Measurements from ENCODE around the gene EID2.

The EID2 gene

GRCh38 chr19:39515551-39516191 lies 24.3 kb downstream of the EID2 start:
- Histone ChIP-seq H2BK15ac (ENCODE audit: low read length) (peak overlapping the region; percentile 95), H4K91ac (ENCODE audit: low read depth, low read length, poor library complexity) (no peak overlapping the region), H3K4ac (ENCODE audit: low read length) (no peak overlapping the region), H2BK5ac (ENCODE audit: low read length) (peak overlapping the region; percentile 83), H4K8ac (ENCODE audit: low read depth, low read length) (no peak overlapping the region), H3K79me1 (ENCODE audit: low read depth, low read length) (no peaks in the 10 kb centered on the region), H2BK120ac (ENCODE audit: low read depth, low read length) (peak overlapping the region; percentile 30), H3K18ac (ENCODE audit: low read length) (peak overlapping the region; percentile 93), H3K27me3 (ENCODE audit: control insufficient read depth in 3 of 3, insufficient read depth in 3 of 3, low read depth in 1 of 3, low read length in 3 of 3) (peaks cover 7 to 26% (median 20%) of the 10 kb centered on the region in 3 experiments), H3K4me1 (ENCODE audit: control insufficient read depth in 2 of 2, insufficient read depth in 1 of 2, low read depth in 1 of 2, low read length in 2 of 2) (peaks cover 6 to 8% of the 10 kb centered on the region in 2 donors), H3K23ac (ENCODE audit: low read depth, low read length, poor library complexity) (peak overlapping the region; percentile 69), H3K4me2 (ENCODE audit: insufficient read depth, low read length, poor library complexity, severe bottlenecking) (peak overlapping the region; percentile 89), H2AK5ac (ENCODE audit: low read depth, low read length) (peak overlapping the region; percentile 87), H3K36me3 (replicated peaks in 1 of 2; ENCODE audit: control insufficient read depth in 2 of 2, insufficient read depth in 2 of 2, low read length in 2 of 2) (peaks cover 0 to 3% of the 10 kb centered on the region in 2 donors), H3K14ac (ENCODE audit: low read length) (peak overlapping the region; percentile 92), H2BK12ac (ENCODE audit: low read length) (peak overlapping the region; percentile 65), H3K4me3 (ENCODE audit: low read length in 2 of 2) (peak overlapping the region; percentile 55 to 95), H3K9ac (ENCODE audit: low read depth, low read length, poor library complexity) (peak overlapping the region; percentile 82), H2AFZ (ENCODE audit: low read length) (peak overlapping the region; percentile 91), H3K27ac (replicated peaks; ENCODE audit: low read length) (no peak overlapping the region), H3K9me3 (replicated peaks in 1 of 2; ENCODE audit: control insufficient read depth in 2 of 2, insufficient read depth in 1 of 2, low read depth in 1 of 2, low read length in 2 of 2) (peaks cover 0 to 2% of the 10 kb centered on the region in 2 donors)
- no CpG with 5 or more reads among the region's 44 CpGs for WGBS, 2 donors (ENCODE audit: extremely low coverage in 2 of 2, insufficient read length in 2 of 2, insufficient replicate concordance in 1 of 2)
- DNase-seq (ENCODE audit: low spot score): no peak

GRCh38 chr19:39514840-39515550 lies 25.0 kb downstream of the EID2 start, which contains the start of gene SELENOV:
SELENOV (plus strand) TSS chr19:39515139; CDS start chr19:39515213, 74 bp downstream.
- DNase-seq (ENCODE audit: low spot score): no peak
- Histone ChIP-seq H3K27ac (replicated peaks; ENCODE audit: low read length) (no peak within 1 kb of the TSS), H2BK12ac (ENCODE audit: low read length) (peak within 1 kb of the TSS; percentile 65), H3K4me1 (ENCODE audit: control insufficient read depth in 2 of 2, insufficient read depth in 1 of 2, low read depth in 1 of 2, low read length in 2 of 2) (peaks cover 5 to 8% of the 10 kb centered on the region in 2 donors), H3K23ac (ENCODE audit: low read depth, low read length, poor library complexity) (peak within 1 kb of the TSS; percentile 69), H2BK15ac (ENCODE audit: low read length) (peak within 1 kb of the TSS; percentile 95), H3K36me3 (replicated peaks in 1 of 2; ENCODE audit: control insufficient read depth in 2 of 2, insufficient read depth in 2 of 2, low read length in 2 of 2) (peaks cover 0 to 3% of the 10 kb centered on the region in 2 donors), H4K8ac (ENCODE audit: low read depth, low read length) (no peak within 1 kb of the TSS), H3K9me3 (replicated peaks in 1 of 2; ENCODE audit: control insufficient read depth in 2 of 2, insufficient read depth in 1 of 2, low read depth in 1 of 2, low read length in 2 of 2) (peaks cover 0 to 2% of the 10 kb centered on the region in 2 donors), H3K4ac (ENCODE audit: low read length) (peak within 1 kb of the TSS; percentile 66), H2AK5ac (ENCODE audit: low read depth, low read length) (peak within 1 kb of the TSS; percentile 87), H4K91ac (ENCODE audit: low read depth, low read length, poor library complexity) (no peak within 1 kb of the TSS), H2AFZ (ENCODE audit: low read length) (peak within 1 kb of the TSS; percentile 91), H3K4me3 (ENCODE audit: low read length in 2 of 2) (peak within 1 kb of the TSS; percentile 55 to 95), H2BK120ac (ENCODE audit: low read depth, low read length) (peak within 1 kb of the TSS; percentile 76), H3K4me2 (ENCODE audit: insufficient read depth, low read length, poor library complexity, severe bottlenecking) (peak within 1 kb of the TSS; percentile 89), H3K14ac (ENCODE audit: low read length) (peak within 1 kb of the TSS; percentile 92), H3K18ac (ENCODE audit: low read length) (peak within 1 kb of the TSS; percentile 93), H3K79me1 (ENCODE audit: low read depth, low read length) (no peaks in the 10 kb centered on the region), H2BK5ac (ENCODE audit: low read length) (peak within 1 kb of the TSS; percentile 83), H3K27me3 (ENCODE audit: control insufficient read depth in 3 of 3, insufficient read depth in 3 of 3, low read depth in 1 of 3, low read length in 3 of 3) (peaks cover 7 to 26% (median 20%) of the 10 kb centered on the region in 3 experiments), H3K9ac (ENCODE audit: low read depth, low read length, poor library complexity) (peak within 1 kb of the TSS; percentile 82)
- no CpG with 5 or more reads among the region's 56 CpGs for WGBS, 2 donors (ENCODE audit: extremely low coverage in 2 of 2, insufficient read length in 2 of 2, insufficient replicate concordance in 1 of 2)

DNA sequence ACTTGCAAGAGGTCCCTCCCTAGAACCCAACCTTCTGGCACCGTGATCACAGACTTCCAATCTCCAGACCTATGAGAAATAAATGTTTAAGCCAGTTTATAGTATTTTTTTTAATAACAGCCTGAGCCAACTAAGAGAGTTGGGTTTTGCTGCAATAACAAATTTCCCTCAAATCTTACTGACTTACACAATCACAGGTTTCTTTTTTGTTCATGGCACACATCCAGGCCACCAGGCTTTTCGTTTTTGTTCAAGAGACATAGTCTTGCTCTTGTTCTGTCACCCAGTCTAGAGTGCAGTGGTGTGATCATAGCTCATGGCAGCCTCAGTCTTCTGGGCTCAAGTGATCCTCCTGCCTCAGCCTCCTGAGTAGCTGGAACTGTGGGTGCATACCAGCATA lies 27.0 kb downstream of the EID2 start:
- Histone ChIP-seq H3K27me3 (ENCODE audit: control insufficient read depth in 3 of 3, insufficient read depth in 3 of 3, low read depth in 1 of 3, low read length in 3 of 3) (peaks cover 7 to 34% (median 34%) of the 10 kb centered on the region in 3 experiments), H3K4me2 (ENCODE audit: insufficient read depth, low read length, poor library complexity, severe bottlenecking) (no peak overlapping the region), H3K4me1 (ENCODE audit: control insufficient read depth in 2 of 2, insufficient read depth in 1 of 2, low read depth in 1 of 2, low read length in 2 of 2) (peaks cover 3% of the 10 kb centered on the region in 2 donors), H3K4ac (ENCODE audit: low read length) (no peak overlapping the region), H3K4me3 (ENCODE audit: low read length in 2 of 2) (no peak overlapping the region), H3K27ac (replicated peaks; ENCODE audit: low read length) (no peak overlapping the region), H4K8ac (ENCODE audit: low read depth, low read length) (no peak overlapping the region), H3K9me3 (replicated peaks in 1 of 2; ENCODE audit: control insufficient read depth in 2 of 2, insufficient read depth in 1 of 2, low read depth in 1 of 2, low read length in 2 of 2) (peaks cover 0 to 2% of the 10 kb centered on the region in 2 donors), H2BK120ac (ENCODE audit: low read depth, low read length) (no peak overlapping the region), H3K79me1 (ENCODE audit: low read depth, low read length) (no peaks in the 10 kb centered on the region), H3K36me3 (replicated peaks in 1 of 2; ENCODE audit: control insufficient read depth in 2 of 2, insufficient read depth in 2 of 2, low read length in 2 of 2) (peaks cover 0 to 3% of the 10 kb centered on the region in 2 donors), H3K14ac (ENCODE audit: low read length) (no peak overlapping the region), H2BK15ac (ENCODE audit: low read length) (no peak overlapping the region), H4K91ac (ENCODE audit: low read depth, low read length, poor library complexity) (no peak overlapping the region), H2AK5ac (ENCODE audit: low read depth, low read length) (no peak overlapping the region), H2AFZ (ENCODE audit: low read length) (no peak overlapping the region), H2BK12ac (ENCODE audit: low read length) (no peak overlapping the region), H3K23ac (ENCODE audit: low read depth, low read length, poor library complexity) (no peak overlapping the region), H3K18ac (ENCODE audit: low read length) (no peak overlapping the region), H3K9ac (ENCODE audit: low read depth, low read length, poor library complexity) (no peak overlapping the region), H2BK5ac (ENCODE audit: low read length) (no peak overlapping the region)
- no peak for DNase-seq (ENCODE audit: low spot score)
- no CpG with 5 or more reads among the region's 2 CpGs for WGBS, 2 donors (ENCODE audit: extremely low coverage in 2 of 2, insufficient read length in 2 of 2, insufficient replicate concordance in 1 of 2)

- H3K14ac ChIP-seq (ENCODE audit: low read length): no peak overlapping the region
- H3K4me2 ChIP-seq (ENCODE audit: insufficient read depth, low read length, poor library complexity, severe bottlenecking): no peak overlapping the region
- no peak overlapping the region for H2BK15ac ChIP-seq (ENCODE audit: low read length)
- WGBS, 2 donors (ENCODE audit: extremely low coverage in 2 of 2, insufficient read length in 2 of 2, insufficient replicate concordance in 1 of 2): no CpG with 5 or more reads among the region's 2 CpGs
- H3K23ac ChIP-seq (ENCODE audit: low read depth, low read length, poor library complexity): no peak overlapping the region
- H3K4me3 ChIP-seq (ENCODE audit: low read length in 2 of 2): peak overlapping the region in 1 of 2 donors; percentile 30
- no peak overlapping the region for H3K18ac ChIP-seq (ENCODE audit: low read length)
- no peaks in the 10 kb centered on the region for H3K4me1 ChIP-seq (ENCODE audit: control insufficient read depth in 2 of 2, insufficient read depth in 1 of 2, low read depth in 1 of 2, low read length in 2 of 2)
- H4K91ac ChIP-seq (ENCODE audit: low read depth, low read length, poor library complexity): no peak overlapping the region
- H3K36me3 ChIP-seq (replicated peaks in 1 of 2; ENCODE audit: control insufficient read depth in 2 of 2, insufficient read depth in 2 of 2, low read length in 2 of 2): no peaks in the 10 kb centered on the region
- no peak overlapping the region for H2BK12ac ChIP-seq (ENCODE audit: low read length)
- H3K9ac ChIP-seq (ENCODE audit: low read depth, low read length, poor library complexity): no peak overlapping the region
- no peak overlapping the region for H2BK5ac ChIP-seq (ENCODE audit: low read length)
- no peak for DNase-seq (ENCODE audit: low spot score)
- H2BK120ac ChIP-seq (ENCODE audit: low read depth, low read length): no peak overlapping the region
- no peak overlapping the region for H2AK5ac ChIP-seq (ENCODE audit: low read depth, low read length)
- no peak overlapping the region for H3K27ac ChIP-seq (replicated peaks; ENCODE audit: low read length)
- H3K4ac ChIP-seq (ENCODE audit: low read length): no peak overlapping the region
- peaks cover 10 to 53% (median 48%) of the 10 kb centered on the region in 3 experiments for H3K27me3 ChIP-seq (ENCODE audit: control insufficient read depth in 3 of 3, insufficient read depth in 3 of 3, low read depth in 1 of 3, low read length in 3 of 3)
- peaks cover 0 to 7% of the 10 kb centered on the region in 2 donors for H3K9me3 ChIP-seq (replicated peaks in 1 of 2; ENCODE audit: control insufficient read depth in 2 of 2, insufficient read depth in 1 of 2, low read depth in 1 of 2, low read length in 2 of 2)
- H2AFZ ChIP-seq (ENCODE audit: low read length): no peak overlapping the region
- no peak overlapping the region for H4K8ac ChIP-seq (ENCODE audit: low read depth, low read length)
- no peaks in the 10 kb centered on the region for H3K79me1 ChIP-seq (ENCODE audit: low read depth, low read length)
These were observed 30.7 kb downstream of the EID2 start for GRCh38 chr19:39509233-39509632.
